Measurements from ENCODE around the gene MRLN.
"Not testable (repeated sequence)": the region's sequence is repeated elsewhere in the genome, so short reads cannot be mapped to it uniquely, and the experiment has no call there.

MRLN gene

GRCh38 chr10:59753267-59753666, at the start of gene MRLN:
TSS of gene MRLN (minus strand) at chr10:59753455.
- CTCF ChIA-PET = no interaction called here
- TF ChIP-seq FOXM1 (IDR thresholded peaks at IDR 0.05; ENCODE audit: borderline replicate concordance) (no peak), HDGF (IDR thresholded peaks at IDR 0.05; ENCODE audit: borderline replicate concordance) (no peak), NFRKB (IDR thresholded peaks at IDR 0.05) (no peak), FOXA1 (IDR thresholded peaks at IDR 0.05) (no peak), L3MBTL2 (conservative IDR thresholded peaks at IDR 0.05) (no peak)
- POLR2A ChIA-PET = no interaction called here
- DNase-seq (ENCODE audit: extremely low spot score) = no peak

- POLR2A ChIA-PET = no interaction called here
- TF ChIP-seq ELF4 (IDR thresholded peaks at IDR 0.05) (no peak), TARDBP (IDR thresholded peaks at IDR 0.05) (no peak), NFRKB (IDR thresholded peaks at IDR 0.05) (no peak), HDGF (IDR thresholded peaks at IDR 0.05; ENCODE audit: borderline replicate concordance) (no peak), SP1 (IDR thresholded peaks at IDR 0.05) (no peak), L3MBTL2 (conservative IDR thresholded peaks at IDR 0.05) (no peak), FOXA1 (IDR thresholded peaks at IDR 0.05) (no peak), FOXK2 (IDR thresholded peaks at IDR 0.05) (no peak), PKNOX1 (IDR thresholded peaks at IDR 0.05) (no peak), LEF1 (IDR thresholded peaks at IDR 0.05; ENCODE audit: borderline replicate concordance) (no peak), BHLHE40 (IDR thresholded peaks at IDR 0.05; ENCODE audit: borderline replicate concordance) (no peak), ARNT (IDR thresholded peaks at IDR 0.05) (no peak), FOXM1 (IDR thresholded peaks at IDR 0.05; ENCODE audit: borderline replicate concordance) (no peak), CTBP1 (IDR thresholded peaks at IDR 0.05; ENCODE audit: borderline replicate concordance) (no peak), ZNF384 (IDR thresholded peaks at IDR 0.05) (no peak), SUZ12 (IDR thresholded peaks at IDR 0.05) (no peak)
- no peak for DNase-seq (ENCODE audit: extremely low spot score)
- CTCF ChIA-PET = interaction anchor here (0.7 kb wide), 1 partner anchor 175 kb away, joined by 3 read pairs; no protein-coding TSS in a partner anchor
Measured at GRCh38 chr10:59801171-59801570, 47.9 kb upstream of the MRLN start.

- ChIA-PET POLR2A (interaction anchor here (1.0 kb wide), 1 partner anchor 90 kb away, joined by 3 read pairs; the partner anchor contains the start of gene SLC16A9), CTCF (no interaction called here)
- DNase-seq (ENCODE audit: extremely low spot score) = no peak
- TF ChIP-seq SP1 (IDR thresholded peaks at IDR 0.05) = no peak
- TF ChIP-seq CTBP1 (IDR thresholded peaks at IDR 0.05; ENCODE audit: borderline replicate concordance) = no peak
- TF ChIP-seq BHLHE40 (IDR thresholded peaks at IDR 0.05; ENCODE audit: borderline replicate concordance) = no peak
- TF ChIP-seq ZNF384 (IDR thresholded peaks at IDR 0.05) = no peak
- no peak for TF ChIP-seq FOXK2 (IDR thresholded peaks at IDR 0.05)
- TF ChIP-seq HDGF (IDR thresholded peaks at IDR 0.05; ENCODE audit: borderline replicate concordance) = no peak
- no peak for TF ChIP-seq FOXA1 (IDR thresholded peaks at IDR 0.05)
- TF ChIP-seq LEF1 (IDR thresholded peaks at IDR 0.05; ENCODE audit: borderline replicate concordance) = no peak
- TF ChIP-seq PKNOX1 (IDR thresholded peaks at IDR 0.05) = no peak
- no peak for TF ChIP-seq SUZ12 (IDR thresholded peaks at IDR 0.05)
- no peak for TF ChIP-seq L3MBTL2 (conservative IDR thresholded peaks at IDR 0.05)
Measured at GRCh38 chr10:59799421-59799820, 46.2 kb upstream of the MRLN start.

GRCh38 chr10:59793919-59794318, 40.7 kb upstream of the MRLN start:
- no peak for DNase-seq (ENCODE audit: extremely low spot score)
- CTCF ChIA-PET = no interaction called here
- TF ChIP-seq FOXK2 (IDR thresholded peaks at IDR 0.05) (no peak), ELF4 (IDR thresholded peaks at IDR 0.05) (no peak), SUZ12 (IDR thresholded peaks at IDR 0.05) (no peak), HDGF (IDR thresholded peaks at IDR 0.05; ENCODE audit: borderline replicate concordance) (no peak), FOXM1 (IDR thresholded peaks at IDR 0.05; ENCODE audit: borderline replicate concordance) (no peak), TARDBP (IDR thresholded peaks at IDR 0.05) (no peak), SP1 (IDR thresholded peaks at IDR 0.05) (no peak), ZNF384 (IDR thresholded peaks at IDR 0.05) (no peak), CTBP1 (IDR thresholded peaks at IDR 0.05; ENCODE audit: borderline replicate concordance) (no peak), BHLHE40 (IDR thresholded peaks at IDR 0.05; ENCODE audit: borderline replicate concordance) (no peak), ARNT (IDR thresholded peaks at IDR 0.05) (no peak), L3MBTL2 (conservative IDR thresholded peaks at IDR 0.05) (no peak), PKNOX1 (IDR thresholded peaks at IDR 0.05) (no peak), FOXA1 (IDR thresholded peaks at IDR 0.05) (no peak), NFRKB (IDR thresholded peaks at IDR 0.05) (no peak), LEF1 (IDR thresholded peaks at IDR 0.05; ENCODE audit: borderline replicate concordance) (no peak)
- POLR2A ChIA-PET = no interaction called here

- no peak for DNase-seq (ENCODE audit: extremely low spot score)
- POLR2A ChIA-PET = no interaction called here
- TF ChIP-seq CTBP1 (IDR thresholded peaks at IDR 0.05; ENCODE audit: borderline replicate concordance) (no peak), SP1 (IDR thresholded peaks at IDR 0.05) (no peak), BHLHE40 (IDR thresholded peaks at IDR 0.05; ENCODE audit: borderline replicate concordance) (no peak), FOXA1 (IDR thresholded peaks at IDR 0.05) (no peak), HDGF (IDR thresholded peaks at IDR 0.05; ENCODE audit: borderline replicate concordance) (no peak), FOXM1 (IDR thresholded peaks at IDR 0.05; ENCODE audit: borderline replicate concordance) (no peak), PKNOX1 (IDR thresholded peaks at IDR 0.05) (no peak), LEF1 (IDR thresholded peaks at IDR 0.05; ENCODE audit: borderline replicate concordance) (no peak), ARNT (IDR thresholded peaks at IDR 0.05) (no peak), L3MBTL2 (conservative IDR thresholded peaks at IDR 0.05) (no peak)
- CTCF ChIA-PET = no interaction called here
Measured at GRCh38 chr10:59792812-59793211, 39.6 kb upstream of the MRLN start.

GRCh38 chr10:59791601-59792000, 38.3 kb upstream of the MRLN start:
- DNase-seq (ENCODE audit: extremely low spot score) = no peak
- POLR2A ChIA-PET = no interaction called here
- CTCF ChIA-PET = no interaction called here
- TF ChIP-seq SP1 (IDR thresholded peaks at IDR 0.05) = no peak
- TF ChIP-seq PKNOX1 (IDR thresholded peaks at IDR 0.05) = no peak
- no peak for TF ChIP-seq FOXA1 (IDR thresholded peaks at IDR 0.05)
- no peak for TF ChIP-seq FOXM1 (IDR thresholded peaks at IDR 0.05; ENCODE audit: borderline replicate concordance)
- TF ChIP-seq FOXK2 (IDR thresholded peaks at IDR 0.05) = no peak
- no peak for TF ChIP-seq ARNT (IDR thresholded peaks at IDR 0.05)
- TF ChIP-seq BHLHE40 (IDR thresholded peaks at IDR 0.05; ENCODE audit: borderline replicate concordance) = no peak
- no peak for TF ChIP-seq ZNF384 (IDR thresholded peaks at IDR 0.05)
- no peak for TF ChIP-seq CTBP1 (IDR thresholded peaks at IDR 0.05; ENCODE audit: borderline replicate concordance)
- no peak for TF ChIP-seq TARDBP (IDR thresholded peaks at IDR 0.05)
- TF ChIP-seq ELF4 (IDR thresholded peaks at IDR 0.05) = no peak
- no peak for TF ChIP-seq NFRKB (IDR thresholded peaks at IDR 0.05)

GRCh38 chr10:59790080-59790479, 36.8 kb upstream of the MRLN start:
- DNase-seq (ENCODE audit: extremely low spot score); POLR2A ChIA-PET; CTCF ChIA-PET: not testable (repeated sequence)

GRCh38 chr10:59788914-59789313, 35.7 kb upstream of the MRLN start:
- POLR2A ChIA-PET; CTCF ChIA-PET; DNase-seq (ENCODE audit: extremely low spot score): not testable (repeated sequence)

- CTCF ChIA-PET = interaction anchor here (1.5 kb wide), 1 partner anchor 44 kb away, joined by 4 read pairs; no protein-coding TSS in a partner anchor
- POLR2A ChIA-PET = interaction anchor here (0.7 kb wide), 1 partner anchor 149 kb away, joined by 4 read pairs; no protein-coding TSS in a partner anchor
- not testable (repeated sequence) for DNase-seq (ENCODE audit: extremely low spot score)
Measured at GRCh38 chr10:59787032-59787431, 33.8 kb upstream of the MRLN start.
